K562 (cell line): ENCODE measurements around the gene IGFBPL1. TPM values are rescaled to one million over a fixed set of nuclear protein-coding genes. Genes with fewer than 3 reads are reported as not detected.

Source experiments
- CXXC5 ChIP-seq: fragments of 250-450 bp; sonication (Bioruptor Pico); IDR thresholded peaks from 2 replicates; pipeline ENCODE4 v1.8.0; 2022; ENCODE audit warnings: inconsistent platforms, mild to moderate bottlenecking, moderate library complexity
- E2F6 ChIP-seq, 2 experiments: IDR thresholded peaks; 2 replicates each; pipeline ENCODE4 v1.6.1; 2011; ENCODE audit warnings: borderline replicate concordance in 1 of 2, control low read depth in 1 of 2, low read depth in 1 of 2, low read length in 1 of 2, mild to moderate bottlenecking in 1 of 2, mixed read lengths in 1 of 2, moderate library complexity in 1 of 2; ENCODE audit not compliant: insufficient read depth in 1 of 2, insufficient read length in 1 of 2, poor library complexity in 1 of 2, severe bottlenecking in 1 of 2; ENCODE audit errors: extremely low read depth in 1 of 2
- GTF3C2 ChIP-seq: IDR thresholded peaks from 3 replicates; pipeline ENCODE4 v1.6.1; 2011; ENCODE audit warnings: borderline replicate concordance, mild to moderate bottlenecking, moderate library complexity; ENCODE audit not compliant: insufficient read length; ENCODE audit errors: extremely low read depth
- MLX ChIP-seq, 2 experiments: fragments of 450-650 bp in 1 of 2; sonication (generic) in 1 of 2; formaldehyde crosslinking; conservative IDR thresholded peaks; 2 replicates each; pipeline versions ENCODE4 v1.4.0 to v1.8.1; 2020 to 2022; ENCODE audit warnings: mild to moderate bottlenecking in 1 of 2, missing genetic modification reagents in 1 of 2
- NRF1 ChIP-seq, 2 experiments: fragments of 450-650 bp; IDR thresholded peaks in 1 of 2; conservative IDR thresholded peaks in 1 of 2; 2 replicates each; pipeline ENCODE4 v1.6.1; 2014; ENCODE audit warnings: mild to moderate bottlenecking in 2 of 2
- POLR2G ChIP-seq: fragments of 200-400 bp; formaldehyde crosslinking; IDR thresholded peaks from 2 replicates; pipeline ENCODE4 v1.6.1; 2017; ENCODE audit warnings: low read depth, mild to moderate bottlenecking, antibody characterized with exemption, low read length, moderate library complexity
- SIN3B ChIP-seq: fragments of 450-650 bp; IDR thresholded peaks from 2 replicates; pipeline ENCODE4 v1.6.1; 2017; ENCODE audit warnings: low read depth, mild to moderate bottlenecking, moderate library complexity
- SP1 ChIP-seq: sonication (generic); formaldehyde crosslinking; IDR thresholded peaks from 2 replicates; pipeline ENCODE4 v1.8.1; 2022; ENCODE audit warnings: mild to moderate bottlenecking, missing genetic modification reagents
- ZBTB40 ChIP-seq, 2 experiments: fragments of 450-650 bp in 1 of 2; sonication (generic) in 1 of 2; formaldehyde crosslinking in 1 of 2; IDR thresholded peaks; 2 replicates each; pipeline versions ENCODE4 v1.7.1 to v1.9.0; 2016 to 2022; ENCODE audit warnings: inconsistent platforms in 1 of 2, mild to moderate bottlenecking in 1 of 2, missing genetic modification reagents in 1 of 2
- polyA plus RNA-seq, 8 experiments: library from polyadenylated mRNA; depleted of rRNA in 4 of 8; stranded (reverse) in 5 of 8; unstranded in 3 of 8; fragments of >200 nt; fragmentation: Nextera tagmentation in 2 of 8; fragmentation: Illumina TruSeq in 1 of 8; extraction: Ambion mirVana in 2 of 8; extraction: Trizol in 1 of 8; gene quantifications; 2 replicates each; pipeline versions ENCODE4 v1.2.1 to v1.2.3, GENCODE V29; 2011 to 2014; ENCODE audit warnings: inconsistent platforms in 1 of 8, missing spikeins in 1 of 8
- total RNA-seq, 7 experiments: library from RNA; depleted of rRNA in 6 of 7; stranded (reverse); fragments of >200 nt in 6 of 7; fragmentation: Illumina TruSeq in 2 of 7; extraction: Trizol in 2 of 7; gene quantifications; 2 replicates each; pipeline versions ENCODE4 v1.2.1 to v1.2.3, GENCODE V29; 2011 to 2021; ENCODE audit warnings: low replicate concordance in 1 of 7

IGFBPL1 gene
- total and polyA plus RNA-seq, 9 of the 15 experiments (the other 6 are each of a cell fraction or from before 2014, with no cell fraction given), result not detected

GRCh38 chr9:38392235-38393127 lies 31.8 kb downstream of the IGFBPL1 start, which contains the start of gene ALDH1B1 (continued):
- peak; percentile 94 for TF ChIP-seq CXXC5 (CRISPR knock-in tag)
- TF ChIP-seq E2F6 (IDR thresholded peaks at IDR 0.05; ENCODE audit: borderline replicate concordance in 1 of 2, extremely low read depth in 1 of 2, insufficient read depth in 1 of 2, insufficient read length in 1 of 2, low read depth in 1 of 2, low read length in 1 of 2, poor library complexity in 1 of 2, severe bottlenecking in 1 of 2), result peak; percentile 76 to 91
- TF ChIP-seq POLR2G, result peak; percentile 90
- TF ChIP-seq SIN3B, result 0 out of 2 replicates have a peak, but pooled peaks have one; percentile 37
- TF ChIP-seq ZBTB40 (IDR thresholded peaks at IDR 0.05), result peak; percentile 57; the same call in 1 of the 2 replicates
- TF ChIP-seq ZBTB40 (CRISPR knock-in tag; IDR thresholded peaks at IDR 0.05), result no peak
- no peak for TF ChIP-seq MLX (CRISPR knock-in tag; conservative IDR thresholded peaks at IDR 0.05)
- TF ChIP-seq SP1 (CRISPR knock-in tag), result peak; percentile 17; the same call in 1 of the 2 replicates
- TF ChIP-seq GTF3C2, result no peak
- peak; percentile 88 to 90 for TF ChIP-seq NRF1 (conservative IDR thresholded peaks at IDR 0.05 in 1 of 2, IDR thresholded peaks at IDR 0.05 in 1 of 2)
